Measurements from ENCODE around the gene C4orf46.
A peak's percentile ranks its signal among the peaks of the same experiment; 100 is the strongest.
"Not testable (repeated sequence)": the region's sequence is repeated elsewhere in the genome, so short reads cannot be mapped to it uniquely, and the experiment has no call there.

The C4orf46 gene

GRCh38 chr4:158671665-158671914 lies at the start of gene C4orf46:
Gene C4orf46 (minus strand): TSS chr4:158671887. CDS start chr4:158671801, 86 bp downstream.
- no peak for DNase-seq (ENCODE audit: low read depth)

GRCh38 chr4:158715802-158716201 lies 44.1 kb upstream of the C4orf46 start:
- no peak for DNase-seq (ENCODE audit: low read depth)

GRCh38 chr4:158714937-158715336 lies 43.2 kb upstream of the C4orf46 start:
- DNase-seq (ENCODE audit: low read depth), result no peak

GRCh38 chr4:158712622-158713021 lies 40.9 kb upstream of the C4orf46 start:
- DNase-seq (ENCODE audit: low read depth), result not testable (repeated sequence)

GRCh38 chr4:158710814-158711213 lies 39.1 kb upstream of the C4orf46 start:
- DNase-seq (ENCODE audit: low read depth), result no peak

- no peak for DNase-seq (ENCODE audit: low read depth)
Observed at GRCh38 chr4:158704274-158704673, 32.6 kb upstream of the C4orf46 start.

- no peak for DNase-seq (ENCODE audit: low read depth)
Observed at GRCh38 chr4:158688813-158689212, 17.1 kb upstream of the C4orf46 start.

GRCh38 chr4:158682066-158682465 lies 10.4 kb upstream of the C4orf46 start:
- no peak for DNase-seq (ENCODE audit: low read depth)

GRCh38 chr4:158681629-158682028 lies 9.9 kb upstream of the C4orf46 start:
- no peak for DNase-seq (ENCODE audit: low read depth)

GRCh38 chr4:158678767-158679166 lies 7.1 kb upstream of the C4orf46 start:
- no peak for DNase-seq (ENCODE audit: low read depth)

- DNase-seq (ENCODE audit: low read depth), result no peak
Observed at GRCh38 chr4:158676076-158676475, 4.4 kb upstream of the C4orf46 start.

- no peak for DNase-seq (ENCODE audit: low read depth)
Observed at GRCh38 chr4:158673633-158674032, 1.9 kb upstream of the C4orf46 start.

GRCh38 chr4:158671915-158672806 lies 474 bp upstream of the C4orf46 start, which contains the start of gene ETFDH:
Gene ETFDH (plus strand): TSS chr4:158672296. CDS start chr4:158672457, 161 bp downstream.
- peak; percentile 98 for DNase-seq (ENCODE audit: low read depth)

- peak; percentile 22 for DNase-seq (ENCODE audit: low read depth)
Observed at GRCh38 chr4:158670975-158671664, 567 bp downstream of the C4orf46 start.

- no peak for DNase-seq (ENCODE audit: low read depth)
Observed at GRCh38 chr4:158669310-158669709, 2.4 kb downstream of the C4orf46 start.

- DNase-seq (ENCODE audit: low read depth), result no peak
Observed at GRCh38 chr4:158667651-158668198, 4.0 kb downstream of the C4orf46 start.

GRCh38 chr4:158666892-158667291 lies 4.8 kb downstream of the C4orf46 start:
- no peak for DNase-seq (ENCODE audit: low read depth)

GRCh38 chr4:158664806-158665205 lies 6.9 kb downstream of the C4orf46 start:
- no peak for DNase-seq (ENCODE audit: low read depth)

- DNase-seq (ENCODE audit: low read depth), result not testable (repeated sequence)
Observed at GRCh38 chr4:158663707-158664625, 7.7 kb downstream of the C4orf46 start.

GRCh38 chr4:158663255-158663654 lies 8.4 kb downstream of the C4orf46 start:
- DNase-seq (ENCODE audit: low read depth), result not testable (repeated sequence)

GRCh38 chr4:158657291-158657690 lies 14.4 kb downstream of the C4orf46 start:
- no peak for DNase-seq (ENCODE audit: low read depth)

- DNase-seq (ENCODE audit: low read depth), result no peak
Observed at GRCh38 chr4:158656439-158656838, 15.2 kb downstream of the C4orf46 start.
